Measurements from ENCODE around the gene MAN2B1. TPM values are rescaled to one million over a fixed set of nuclear protein-coding genes. Genes with fewer than 3 reads are reported as not detected.

Gene MAN2B1
- total and polyA plus RNA-seq, 2 of the 13 experiments (the other 11 are each of a cell fraction or from before 2014, with no cell fraction given), result 23.6 to 23.8 TPM

- TF ChIP-seq ZNF18 (CRISPR knock-in tag; IDR thresholded peaks at IDR 0.05; ENCODE audit: insufficient replicate concordance) (no peak), ZNF24 (IDR thresholded peaks at IDR 0.05) (no peak), POLR2A (IDR thresholded peaks at IDR 0.05; ENCODE audit: insufficient read depth in 1 of 2, low read depth in 2 of 2, low read length in 2 of 2) (no peak), HDAC6 (IDR thresholded peaks at IDR 0.05; ENCODE audit: low read depth, low read length) (no peak), ZNF577 (CRISPR knock-in tag; IDR thresholded peaks at IDR 0.05; ENCODE audit: borderline replicate concordance, low read depth) (no peak), ZFP91 (CRISPR knock-in tag; IDR thresholded peaks at IDR 0.05; ENCODE audit: borderline replicate concordance) (peak; percentile 61; the same call in 1 of the 2 replicates), SMAD9 (CRISPR knock-in tag; IDR thresholded peaks at IDR 0.05) (no peak), JUNB (CRISPR knock-in tag; IDR thresholded peaks at IDR 0.05; ENCODE audit: borderline replicate concordance) (no peak), ZNF451 (CRISPR knock-in tag; IDR thresholded peaks at IDR 0.05) (no peak), ZNF30 (CRISPR knock-in tag; IDR thresholded peaks at IDR 0.05) (no peak), E2F5 (CRISPR knock-in tag; conservative IDR thresholded peaks at IDR 0.05) (no peak), SRY (CRISPR knock-in tag; IDR thresholded peaks at IDR 0.05) (no peak), FOXK1 (CRISPR knock-in tag; IDR thresholded peaks at IDR 0.05; ENCODE audit: borderline replicate concordance, low read depth) (no peak), ZNF225 (CRISPR knock-in tag; IDR thresholded peaks at IDR 0.05) (no peak), NR2F2 (IDR thresholded peaks at IDR 0.05; ENCODE audit: borderline replicate concordance, low read depth) (no peak), RFX3 (CRISPR knock-in tag; IDR thresholded peaks at IDR 0.05) (no peak), ZNF33A (CRISPR knock-in tag; IDR thresholded peaks at IDR 0.05; ENCODE audit: borderline replicate concordance) (no peak), ETV6 (CRISPR knock-in tag; conservative IDR thresholded peaks at IDR 0.05) (no peak), ZFAT (CRISPR knock-in tag; conservative IDR thresholded peaks at IDR 0.05) (no peak), ZNF431 (CRISPR knock-in tag; IDR thresholded peaks at IDR 0.05; ENCODE audit: borderline replicate concordance, low read depth) (no peak), HCFC1 (IDR thresholded peaks at IDR 0.05; ENCODE audit: low read depth, low read length) (no peak), ZNF331 (CRISPR knock-in tag; IDR thresholded peaks at IDR 0.05) (0 out of 2 replicates have a peak, but pooled peaks have one; percentile 37), ZNF274 (CRISPR knock-in tag; IDR thresholded peaks at IDR 0.05) (peak; percentile 68; the same call in 1 of the 2 replicates), ZNF790 (CRISPR knock-in tag; IDR thresholded peaks at IDR 0.05; ENCODE audit: borderline replicate concordance) (no peak), FOXK2 (IDR thresholded peaks at IDR 0.05) (no peak), ZNF770 (CRISPR knock-in tag; IDR thresholded peaks at IDR 0.05) (no peak)
Observed at GRCh38 chr19:12639901-12640613, 26.5 kb downstream of the MAN2B1 start (continued).

Measured in HepG2 (cell line).